GM23338 (cell line): ENCODE results near the gene EXOC3. TPM values are rescaled to one million over a fixed set of nuclear protein-coding genes. Genes with fewer than 3 reads are reported as not detected.

Experiments used
- ATAC-seq: fragments of 200-7000 bp; cut with Tn5 transposase; 3 replicates; pipeline ENCODE4 v1.9.1; 2020
- DNase-seq: peaks from one replicate; pipeline ENCODE4 v3.0.0-alpha.2; 2015; ENCODE audit warnings: low spot score
- H2AFZ ChIP-seq: fragments of 200-600 bp; sonication (generic); 2 replicates; pipeline ENCODE4 v1.8.0; 2016; ENCODE audit warnings: antibody characterized with exemption, mild to moderate bottlenecking, moderate library complexity
- H3F3A ChIP-seq: fragments of 200-600 bp; sonication (generic); replicated peaks from 2 replicates; pipeline ENCODE4 v1.8.0; 2017; ENCODE audit warnings: antibody characterized with exemption, mixed run types, low read depth
- H3K27ac ChIP-seq: fragments of 200-600 bp; sonication (generic); 2 replicates; pipeline ENCODE4 v1.6.1; 2016; ENCODE audit warnings: low read depth
- H3K27me3 ChIP-seq: fragments of 200-600 bp; sonication (generic); 2 replicates; pipeline ENCODE4 v1.8.0; 2016; ENCODE audit warnings: mild to moderate bottlenecking, mixed run types, moderate library complexity; ENCODE audit not compliant: insufficient read depth
- H3K36me3 ChIP-seq: fragments of 200-600 bp; sonication (generic); 2 replicates; pipeline ENCODE4 v1.8.0; 2016; ENCODE audit warnings: mild to moderate bottlenecking; ENCODE audit not compliant: insufficient read depth
- H3K4me1 ChIP-seq: fragments of 200-600 bp; sonication (generic); 2 replicates; pipeline ENCODE4 v1.8.0; 2016; ENCODE audit warnings: mild to moderate bottlenecking, moderate library complexity; ENCODE audit not compliant: insufficient read depth
- H3K4me2 ChIP-seq: fragments of 200-600 bp; sonication (generic); 2 replicates; pipeline ENCODE4 v1.7.1; 2017; ENCODE audit warnings: mixed run types
- H3K4me3 ChIP-seq: fragments of 200-600 bp; sonication (generic); 2 replicates; pipeline ENCODE4 v1.6.1; 2016; ENCODE audit warnings: mixed run types
- H3K79me2 ChIP-seq: fragments of 200-600 bp; sonication (generic); replicated peaks from 2 replicates; pipeline ENCODE4 v1.8.0; 2017; ENCODE audit warnings: mild to moderate bottlenecking; ENCODE audit not compliant: insufficient read depth
- H3K9me2 ChIP-seq: fragments of 200-600 bp; sonication (generic); 2 replicates; pipeline ENCODE4 v1.8.0; 2017; ENCODE audit not compliant: insufficient read depth
- H4K20me1 ChIP-seq: fragments of 200-600 bp; sonication (generic); replicated peaks from 2 replicates; pipeline ENCODE4 v1.8.0; 2017; ENCODE audit warnings: mild to moderate bottlenecking; ENCODE audit not compliant: insufficient read depth
- H3K27ac Mint-ChIP-seq: 2 replicates; pipeline ENCODE4 v1.8.0; 2020; ENCODE audit warnings: inconsistent platforms, mild to moderate bottlenecking, moderate library complexity, mixed read lengths
- H3K27me3 Mint-ChIP-seq: 3 replicates; pipeline ENCODE4 v1.8.0; 2022; ENCODE audit warnings: low read depth, mild to moderate bottlenecking, moderate library complexity, mixed read lengths, inconsistent platforms; ENCODE audit not compliant: insufficient read depth, poor library complexity
- H3K36me3 Mint-ChIP-seq: 3 replicates; pipeline ENCODE4 v1.8.0; 2021; ENCODE audit warnings: low read depth, mild to moderate bottlenecking, inconsistent platforms, moderate library complexity, mixed read lengths
- H3K4me1 Mint-ChIP-seq: 3 replicates; pipeline ENCODE4 v1.8.0; 2020; ENCODE audit warnings: mild to moderate bottlenecking, inconsistent platforms, mixed read lengths
- H3K4me3 Mint-ChIP-seq: 3 replicates; pipeline ENCODE4 v1.8.0; 2021; ENCODE audit warnings: moderate library complexity, mild to moderate bottlenecking, inconsistent platforms, mixed read lengths
- H3K9me3 Mint-ChIP-seq: 3 replicates; pipeline ENCODE4 v1.8.0; 2020; ENCODE audit warnings: moderate library complexity, mild to moderate bottlenecking, inconsistent platforms, mixed read lengths
- CREB1 ChIP-seq: fragments of 250-450 bp; sonication (Bioruptor Pico); IDR thresholded peaks from 2 replicates; pipeline ENCODE4 v1.5.0; 2020; ENCODE audit warnings: low read depth, mild to moderate bottlenecking, moderate library complexity
- EZH2 ChIP-seq: fragments of 200-600 bp; sonication (generic); IDR thresholded peaks from one replicate; pipeline ENCODE4 v1.8.0; 2017; ENCODE audit warnings: antibody characterized with exemption, mild to moderate bottlenecking, low read depth; ENCODE audit not compliant: unreplicated experiment
- EZH2phosphoT487 ChIP-seq: fragments of 200-600 bp; sonication (generic); IDR thresholded peaks from one replicate; pipeline ENCODE4 v1.8.1; 2018; ENCODE audit warnings: antibody characterized with exemption; ENCODE audit not compliant: unreplicated experiment
- JUNB ChIP-seq: IDR thresholded peaks from one replicate; pipeline ENCODE4 v1.6.1; 2016; ENCODE audit warnings: antibody characterized with exemption; ENCODE audit not compliant: unreplicated experiment
- NANOG ChIP-seq: IDR thresholded peaks from 2 replicates; pipeline ENCODE4 v1.6.1; 2016; ENCODE audit warnings: antibody characterized with exemption, borderline replicate concordance
- STAT1 ChIP-seq: IDR thresholded peaks from one replicate; pipeline ENCODE4 v1.6.1; 2016; ENCODE audit warnings: antibody characterized with exemption; ENCODE audit not compliant: unreplicated experiment
- polyA plus RNA-seq: library from polyadenylated mRNA; unstranded; fragments of >200 nt; fragmentation: Nextera tagmentation; extraction: Ambion mirVana; gene quantifications from 2 replicates; pipeline ENCODE4 v1.2.1, GENCODE V29; 2016
- total RNA-seq: library from RNA; depleted of rRNA; stranded (reverse); fragments of >200 nt; shearing (Covaris generic); gene quantifications from 2 replicates; pipeline ENCODE4 v1.2.3, GENCODE V29; 2014
- TF ChIP-seq, protein P1 (sequence below): IDR thresholded peaks from 2 replicates; pipeline ENCODE4 v1.6.1; 2016; ENCODE audit warnings: antibody characterized with exemption
- TF ChIP-seq, protein P2 (sequence below): IDR thresholded peaks from one replicate; pipeline ENCODE4 v1.6.1; 2018; ENCODE audit warnings: antibody characterized with exemption; ENCODE audit not compliant: unreplicated experiment
- TF ChIP-seq, protein P3 (sequence below): fragments of 250-450 bp; sonication (Bioruptor Pico); IDR thresholded peaks from 2 replicates; pipeline ENCODE4 v1.5.0; 2020; ENCODE audit warnings: mild to moderate bottlenecking, moderate library complexity

EXOC3 gene
- total and polyA plus RNA-seq, 2 experiments from 2014 or later, result 13.4 to 31.6 TPM

DNA sequence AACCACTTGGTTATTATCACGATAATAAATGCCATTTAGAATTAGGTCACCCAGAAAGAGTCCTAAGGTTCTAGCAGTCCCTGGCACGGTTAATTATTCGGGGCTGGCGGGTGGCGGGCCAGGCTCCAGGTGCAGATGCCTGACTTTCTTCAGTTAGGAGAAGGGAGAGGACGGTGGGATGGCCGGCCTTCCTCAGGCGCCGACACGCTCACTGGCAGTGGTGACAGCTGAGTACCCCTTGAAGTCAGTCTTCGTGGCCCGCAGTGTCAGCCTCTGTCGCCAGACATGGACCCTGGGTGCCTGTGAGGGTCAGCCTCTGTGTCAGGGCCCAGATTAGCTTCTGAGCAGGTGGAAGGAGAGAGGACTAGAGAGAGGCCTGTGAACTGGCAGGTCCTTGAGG lies 21.1 kb upstream of the EXOC3 start:
- H3K36me3 Mint-ChIP-seq, result no peaks in the 10 kb centered on the region
- Histone ChIP-seq H3K4me3 (no peak overlapping the region), H3K27ac (no peak overlapping the region), H3K9me2 (peaks cover 8% of the 10 kb centered on the region), H3K27me3 (no peaks in the 10 kb centered on the region), H3F3A (no peaks in the 10 kb centered on the region), H3K4me2 (no peak overlapping the region), H2AFZ (no peak overlapping the region), H3K36me3 (no peaks in the 10 kb centered on the region), H3K79me2 (no peaks in the 10 kb centered on the region), H4K20me1 (no peaks in the 10 kb centered on the region), H3K4me1 (no peaks in the 10 kb centered on the region)
- ATAC-seq, result no peak
- H3K27me3 Mint-ChIP-seq, result peaks cover 8% of the 10 kb centered on the region
- no peak for DNase-seq
- TF ChIP-seq STAT1 (no peak), NANOG (no peak), JUNB (no peak), EZH2 (no peak), CREB1 (CRISPR knock-in tag) (no peak), EZH2phosphoT487 (no peak)
- TF ChIP-seq, protein P1, sequence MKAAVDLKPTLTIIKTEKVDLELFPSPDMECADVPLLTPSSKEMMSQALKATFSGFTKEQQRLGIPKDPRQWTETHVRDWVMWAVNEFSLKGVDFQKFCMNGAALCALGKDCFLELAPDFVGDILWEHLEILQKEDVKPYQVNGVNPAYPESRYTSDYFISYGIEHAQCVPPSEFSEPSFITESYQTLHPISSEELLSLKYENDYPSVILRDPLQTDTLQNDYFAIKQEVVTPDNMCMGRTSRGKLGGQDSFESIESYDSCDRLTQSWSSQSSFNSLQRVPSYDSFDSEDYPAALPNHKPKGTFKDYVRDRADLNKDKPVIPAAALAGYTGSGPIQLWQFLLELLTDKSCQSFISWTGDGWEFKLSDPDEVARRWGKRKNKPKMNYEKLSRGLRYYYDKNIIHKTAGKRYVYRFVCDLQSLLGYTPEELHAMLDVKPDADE, result no peak
- TF ChIP-seq, protein P2, sequence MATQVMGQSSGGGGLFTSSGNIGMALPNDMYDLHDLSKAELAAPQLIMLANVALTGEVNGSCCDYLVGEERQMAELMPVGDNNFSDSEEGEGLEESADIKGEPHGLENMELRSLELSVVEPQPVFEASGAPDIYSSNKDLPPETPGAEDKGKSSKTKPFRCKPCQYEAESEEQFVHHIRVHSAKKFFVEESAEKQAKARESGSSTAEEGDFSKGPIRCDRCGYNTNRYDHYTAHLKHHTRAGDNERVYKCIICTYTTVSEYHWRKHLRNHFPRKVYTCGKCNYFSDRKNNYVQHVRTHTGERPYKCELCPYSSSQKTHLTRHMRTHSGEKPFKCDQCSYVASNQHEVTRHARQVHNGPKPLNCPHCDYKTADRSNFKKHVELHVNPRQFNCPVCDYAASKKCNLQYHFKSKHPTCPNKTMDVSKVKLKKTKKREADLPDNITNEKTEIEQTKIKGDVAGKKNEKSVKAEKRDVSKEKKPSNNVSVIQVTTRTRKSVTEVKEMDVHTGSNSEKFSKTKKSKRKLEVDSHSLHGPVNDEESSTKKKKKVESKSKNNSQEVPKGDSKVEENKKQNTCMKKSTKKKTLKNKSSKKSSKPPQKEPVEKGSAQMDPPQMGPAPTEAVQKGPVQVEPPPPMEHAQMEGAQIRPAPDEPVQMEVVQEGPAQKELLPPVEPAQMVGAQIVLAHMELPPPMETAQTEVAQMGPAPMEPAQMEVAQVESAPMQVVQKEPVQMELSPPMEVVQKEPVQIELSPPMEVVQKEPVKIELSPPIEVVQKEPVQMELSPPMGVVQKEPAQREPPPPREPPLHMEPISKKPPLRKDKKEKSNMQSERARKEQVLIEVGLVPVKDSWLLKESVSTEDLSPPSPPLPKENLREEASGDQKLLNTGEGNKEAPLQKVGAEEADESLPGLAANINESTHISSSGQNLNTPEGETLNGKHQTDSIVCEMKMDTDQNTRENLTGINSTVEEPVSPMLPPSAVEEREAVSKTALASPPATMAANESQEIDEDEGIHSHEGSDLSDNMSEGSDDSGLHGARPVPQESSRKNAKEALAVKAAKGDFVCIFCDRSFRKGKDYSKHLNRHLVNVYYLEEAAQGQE, result no peak
- TF ChIP-seq, protein P3, sequence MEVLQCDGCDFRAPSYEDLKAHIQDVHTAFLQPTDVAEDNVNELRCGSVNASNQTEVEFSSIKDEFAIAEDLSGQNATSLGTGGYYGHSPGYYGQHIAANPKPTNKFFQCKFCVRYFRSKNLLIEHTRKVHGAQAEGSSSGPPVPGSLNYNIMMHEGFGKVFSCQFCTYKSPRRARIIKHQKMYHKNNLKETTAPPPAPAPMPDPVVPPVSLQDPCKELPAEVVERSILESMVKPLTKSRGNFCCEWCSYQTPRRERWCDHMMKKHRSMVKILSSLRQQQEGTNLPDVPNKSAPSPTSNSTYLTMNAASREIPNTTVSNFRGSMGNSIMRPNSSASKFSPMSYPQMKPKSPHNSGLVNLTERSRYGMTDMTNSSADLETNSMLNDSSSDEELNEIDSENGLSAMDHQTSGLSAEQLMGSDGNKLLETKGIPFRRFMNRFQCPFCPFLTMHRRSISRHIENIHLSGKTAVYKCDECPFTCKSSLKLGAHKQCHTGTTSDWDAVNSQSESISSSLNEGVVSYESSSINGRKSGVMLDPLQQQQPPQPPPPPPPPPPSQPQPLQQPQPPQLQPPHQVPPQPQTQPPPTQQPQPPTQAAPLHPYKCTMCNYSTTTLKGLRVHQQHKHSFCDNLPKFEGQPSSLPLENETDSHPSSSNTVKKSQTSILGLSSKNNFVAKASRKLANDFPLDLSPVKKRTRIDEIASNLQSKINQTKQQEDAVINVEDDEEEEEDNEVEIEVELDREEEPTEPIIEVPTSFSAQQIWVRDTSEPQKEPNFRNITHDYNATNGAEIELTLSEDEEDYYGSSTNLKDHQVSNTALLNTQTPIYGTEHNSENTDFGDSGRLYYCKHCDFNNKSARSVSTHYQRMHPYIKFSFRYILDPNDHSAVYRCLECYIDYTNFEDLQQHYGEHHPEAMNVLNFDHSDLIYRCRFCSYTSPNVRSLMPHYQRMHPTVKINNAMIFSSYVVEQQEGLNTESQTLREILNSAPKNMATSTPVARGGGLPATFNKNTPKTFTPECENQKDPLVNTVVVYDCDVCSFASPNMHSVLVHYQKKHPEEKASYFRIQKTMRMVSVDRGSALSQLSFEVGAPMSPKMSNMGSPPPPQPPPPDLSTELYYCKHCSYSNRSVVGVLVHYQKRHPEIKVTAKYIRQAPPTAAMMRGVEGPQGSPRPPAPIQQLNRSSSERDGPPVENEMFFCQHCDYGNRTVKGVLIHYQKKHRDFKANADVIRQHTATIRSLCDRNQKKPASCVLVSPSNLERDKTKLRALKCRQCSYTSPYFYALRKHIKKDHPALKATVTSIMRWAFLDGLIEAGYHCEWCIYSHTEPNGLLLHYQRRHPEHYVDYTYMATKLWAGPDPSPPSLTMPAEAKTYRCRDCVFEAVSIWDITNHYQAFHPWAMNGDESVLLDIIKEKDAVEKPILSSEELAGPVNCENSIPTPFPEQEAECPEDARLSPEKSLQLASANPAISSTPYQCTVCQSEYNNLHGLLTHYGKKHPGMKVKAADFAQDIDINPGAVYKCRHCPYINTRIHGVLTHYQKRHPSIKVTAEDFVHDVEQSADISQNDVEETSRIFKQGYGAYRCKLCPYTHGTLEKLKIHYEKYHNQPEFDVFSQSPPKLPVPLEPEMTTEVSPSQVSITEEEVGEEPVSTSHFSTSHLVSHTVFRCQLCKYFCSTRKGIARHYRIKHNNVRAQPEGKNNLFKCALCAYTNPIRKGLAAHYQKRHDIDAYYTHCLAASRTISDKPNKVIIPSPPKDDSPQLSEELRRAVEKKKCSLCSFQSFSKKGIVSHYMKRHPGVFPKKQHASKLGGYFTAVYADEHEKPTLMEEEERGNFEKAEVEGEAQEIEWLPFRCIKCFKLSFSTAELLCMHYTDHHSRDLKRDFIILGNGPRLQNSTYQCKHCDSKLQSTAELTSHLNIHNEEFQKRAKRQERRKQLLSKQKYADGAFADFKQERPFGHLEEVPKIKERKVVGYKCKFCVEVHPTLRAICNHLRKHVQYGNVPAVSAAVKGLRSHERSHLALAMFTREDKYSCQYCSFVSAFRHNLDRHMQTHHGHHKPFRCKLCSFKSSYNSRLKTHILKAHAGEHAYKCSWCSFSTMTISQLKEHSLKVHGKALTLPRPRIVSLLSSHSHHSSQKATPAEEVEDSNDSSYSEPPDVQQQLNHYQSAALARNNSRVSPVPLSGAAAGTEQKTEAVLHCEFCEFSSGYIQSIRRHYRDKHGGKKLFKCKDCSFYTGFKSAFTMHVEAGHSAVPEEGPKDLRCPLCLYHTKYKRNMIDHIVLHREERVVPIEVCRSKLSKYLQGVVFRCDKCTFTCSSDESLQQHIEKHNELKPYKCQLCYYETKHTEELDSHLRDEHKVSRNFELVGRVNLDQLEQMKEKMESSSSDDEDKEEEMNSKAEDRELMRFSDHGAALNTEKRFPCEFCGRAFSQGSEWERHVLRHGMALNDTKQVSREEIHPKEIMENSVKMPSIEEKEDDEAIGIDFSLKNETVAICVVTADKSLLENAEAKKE (CRISPR knock-in tag), result no peak
- H3K9me3 Mint-ChIP-seq, result no peaks in the 10 kb centered on the region
- H3K27ac Mint-ChIP-seq, result no peak overlapping the region
- peaks cover 4% of the 10 kb centered on the region; the same call in 1 of the 3 replicates for H3K4me1 Mint-ChIP-seq
- H3K4me3 Mint-ChIP-seq, result no peak overlapping the region
